ENCODE measurements around the gene NFIX. TPM values are rescaled to one million over a fixed set of nuclear protein-coding genes. Genes with fewer than 3 reads are reported as not detected.

Gene NFIX
- total and polyA plus RNA-seq, 2 of the 13 experiments (the other 11 are each of a cell fraction or from before 2014, with no cell fraction given), result 3.4 to 5.4 TPM

DNA sequence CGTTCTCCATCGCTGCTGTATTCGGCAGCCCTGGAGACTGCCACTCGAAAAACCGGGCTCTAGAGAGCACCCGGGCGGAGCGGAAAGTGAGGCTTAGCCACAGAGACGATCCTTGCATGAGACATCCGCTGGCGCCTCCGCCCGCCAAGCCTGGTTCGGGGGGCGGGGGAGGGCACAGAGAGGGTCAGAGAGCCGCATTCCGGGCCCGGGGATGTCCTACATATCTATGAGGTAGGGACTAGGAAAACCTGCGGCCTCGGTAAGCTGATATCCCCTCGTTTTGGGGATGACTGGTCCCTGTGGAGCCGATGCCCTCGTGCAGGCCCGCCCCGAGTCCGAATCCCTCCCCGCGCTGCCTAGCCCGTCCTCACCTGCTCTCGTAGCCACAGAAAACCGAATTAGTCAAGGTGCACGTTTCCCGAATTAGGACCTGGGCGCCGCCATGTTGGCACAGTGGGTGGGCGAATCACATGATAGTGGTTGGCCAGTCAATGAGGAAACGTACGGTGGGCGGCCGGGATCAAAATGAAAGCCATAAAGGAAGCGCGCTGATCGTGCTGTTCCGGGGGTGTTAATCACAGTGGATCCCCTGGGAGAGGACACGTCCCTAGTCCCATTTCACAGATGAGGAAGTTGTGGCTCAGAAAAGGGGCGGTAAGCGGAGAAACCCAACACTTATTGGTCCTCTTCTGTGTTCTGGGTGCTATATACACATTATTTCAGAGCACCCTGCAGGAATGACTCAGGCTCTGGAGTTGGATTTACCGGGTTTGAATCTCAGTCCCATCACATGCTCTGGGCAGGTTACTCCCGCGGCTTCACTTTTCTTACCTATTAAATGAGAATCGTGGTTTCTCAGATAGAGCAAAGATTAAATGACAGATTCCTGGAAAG is 121.3 kb downstream of the NFIX start, which contains the start of gene TRMT1 (continued):
- TF ChIP-seq MED1 (CRISPR knock-in tag; IDR thresholded peaks at IDR 0.05), result peak; percentile 69
- TF ChIP-seq, protein P1, sequence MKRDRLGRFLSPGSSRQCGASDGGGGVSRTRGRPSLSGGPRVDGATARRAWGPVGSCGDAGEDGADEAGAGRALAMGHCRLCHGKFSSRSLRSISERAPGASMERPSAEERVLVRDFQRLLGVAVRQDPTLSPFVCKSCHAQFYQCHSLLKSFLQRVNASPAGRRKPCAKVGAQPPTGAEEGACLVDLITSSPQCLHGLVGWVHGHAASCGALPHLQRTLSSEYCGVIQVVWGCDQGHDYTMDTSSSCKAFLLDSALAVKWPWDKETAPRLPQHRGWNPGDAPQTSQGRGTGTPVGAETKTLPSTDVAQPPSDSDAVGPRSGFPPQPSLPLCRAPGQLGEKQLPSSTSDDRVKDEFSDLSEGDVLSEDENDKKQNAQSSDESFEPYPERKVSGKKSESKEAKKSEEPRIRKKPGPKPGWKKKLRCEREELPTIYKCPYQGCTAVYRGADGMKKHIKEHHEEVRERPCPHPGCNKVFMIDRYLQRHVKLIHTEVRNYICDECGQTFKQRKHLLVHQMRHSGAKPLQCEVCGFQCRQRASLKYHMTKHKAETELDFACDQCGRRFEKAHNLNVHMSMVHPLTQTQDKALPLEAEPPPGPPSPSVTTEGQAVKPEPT (CRISPR knock-in tag; IDR thresholded peaks at IDR 0.05; ENCODE audit: low read depth), result peak; percentile 62; the same call in 1 of the 2 replicates
- TF ChIP-seq FOXK1 (CRISPR knock-in tag; IDR thresholded peaks at IDR 0.05; ENCODE audit: borderline replicate concordance, low read depth), result peak; percentile 77; the same call in 1 of the 2 replicates
- no peak for TF ChIP-seq RFX3 (CRISPR knock-in tag; IDR thresholded peaks at IDR 0.05)
- TF ChIP-seq CREM (IDR thresholded peaks at IDR 0.05), result peak; percentile 81
- no peak for TF ChIP-seq CREM (CRISPR knock-in tag; IDR thresholded peaks at IDR 0.05)
- TF ChIP-seq NR2F1 (CRISPR knock-in tag; IDR thresholded peaks at IDR 0.05), result no peak
- no peak for TF ChIP-seq AGO1 (IDR thresholded peaks at IDR 0.05; ENCODE audit: low read depth, low read length, poor library complexity, severe bottlenecking)
- 0 out of 2 replicates have a peak, but pooled peaks have one; percentile 55 for TF ChIP-seq ZNF274 (CRISPR knock-in tag; IDR thresholded peaks at IDR 0.05)
- TF ChIP-seq, protein P2, sequence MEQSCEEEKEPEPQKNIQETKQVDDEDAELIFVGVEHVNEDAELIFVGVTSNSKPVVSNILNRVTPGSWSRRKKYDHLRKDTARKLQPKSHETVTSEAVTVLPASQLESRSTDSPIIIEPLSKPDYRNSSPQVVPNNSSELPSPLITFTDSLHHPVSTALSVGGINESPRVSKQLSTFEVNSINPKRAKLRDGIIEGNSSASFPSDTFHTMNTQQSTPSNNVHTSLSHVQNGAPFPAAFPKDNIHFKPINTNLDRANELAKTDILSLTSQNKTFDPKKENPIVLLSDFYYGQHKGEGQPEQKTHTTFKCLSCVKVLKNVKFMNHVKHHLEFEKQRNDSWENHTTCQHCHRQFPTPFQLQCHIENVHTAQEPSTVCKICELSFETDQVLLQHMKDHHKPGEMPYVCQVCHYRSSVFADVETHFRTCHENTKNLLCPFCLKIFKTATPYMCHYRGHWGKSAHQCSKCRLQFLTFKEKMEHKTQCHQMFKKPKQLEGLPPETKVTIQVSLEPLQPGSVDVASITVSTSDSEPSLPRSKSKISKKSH (CRISPR knock-in tag; IDR thresholded peaks at IDR 0.05; ENCODE audit: borderline replicate concordance), result peak; percentile 31; the same call in 1 of the 2 replicates
- TF ChIP-seq POGZ (CRISPR knock-in tag; IDR thresholded peaks at IDR 0.05), result no peak
- no peak for TF ChIP-seq AGO2 (optimal IDR thresholded peaks at IDR 0.05; ENCODE audit: low read depth, low read length)
- TF ChIP-seq, protein P3, sequence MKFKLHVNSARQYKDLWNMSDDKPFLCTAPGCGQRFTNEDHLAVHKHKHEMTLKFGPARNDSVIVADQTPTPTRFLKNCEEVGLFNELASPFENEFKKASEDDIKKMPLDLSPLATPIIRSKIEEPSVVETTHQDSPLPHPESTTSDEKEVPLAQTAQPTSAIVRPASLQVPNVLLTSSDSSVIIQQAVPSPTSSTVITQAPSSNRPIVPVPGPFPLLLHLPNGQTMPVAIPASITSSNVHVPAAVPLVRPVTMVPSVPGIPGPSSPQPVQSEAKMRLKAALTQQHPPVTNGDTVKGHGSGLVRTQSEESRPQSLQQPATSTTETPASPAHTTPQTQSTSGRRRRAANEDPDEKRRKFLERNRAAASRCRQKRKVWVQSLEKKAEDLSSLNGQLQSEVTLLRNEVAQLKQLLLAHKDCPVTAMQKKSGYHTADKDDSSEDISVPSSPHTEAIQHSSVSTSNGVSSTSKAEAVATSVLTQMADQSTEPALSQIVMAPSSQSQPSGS (CRISPR knock-in tag; IDR thresholded peaks at IDR 0.05), result no peak
- TF ChIP-seq ZNF230 (CRISPR knock-in tag; IDR thresholded peaks at IDR 0.05), result no peak
- TF ChIP-seq HOXA3 (CRISPR knock-in tag; IDR thresholded peaks at IDR 0.05), result peak; percentile 40; the same call in 1 of the 2 replicates
- peak; percentile 60 for TF ChIP-seq RAD51 (IDR thresholded peaks at IDR 0.05; ENCODE audit: borderline replicate concordance)
- peak; percentile 85 for TF ChIP-seq TARDBP (CRISPR knock-in tag; IDR thresholded peaks at IDR 0.05)
- TF ChIP-seq PITX1 (CRISPR knock-in tag; IDR thresholded peaks at IDR 0.05), result no peak; the same call in none of the 2 replicates
- TF ChIP-seq, protein P4, sequence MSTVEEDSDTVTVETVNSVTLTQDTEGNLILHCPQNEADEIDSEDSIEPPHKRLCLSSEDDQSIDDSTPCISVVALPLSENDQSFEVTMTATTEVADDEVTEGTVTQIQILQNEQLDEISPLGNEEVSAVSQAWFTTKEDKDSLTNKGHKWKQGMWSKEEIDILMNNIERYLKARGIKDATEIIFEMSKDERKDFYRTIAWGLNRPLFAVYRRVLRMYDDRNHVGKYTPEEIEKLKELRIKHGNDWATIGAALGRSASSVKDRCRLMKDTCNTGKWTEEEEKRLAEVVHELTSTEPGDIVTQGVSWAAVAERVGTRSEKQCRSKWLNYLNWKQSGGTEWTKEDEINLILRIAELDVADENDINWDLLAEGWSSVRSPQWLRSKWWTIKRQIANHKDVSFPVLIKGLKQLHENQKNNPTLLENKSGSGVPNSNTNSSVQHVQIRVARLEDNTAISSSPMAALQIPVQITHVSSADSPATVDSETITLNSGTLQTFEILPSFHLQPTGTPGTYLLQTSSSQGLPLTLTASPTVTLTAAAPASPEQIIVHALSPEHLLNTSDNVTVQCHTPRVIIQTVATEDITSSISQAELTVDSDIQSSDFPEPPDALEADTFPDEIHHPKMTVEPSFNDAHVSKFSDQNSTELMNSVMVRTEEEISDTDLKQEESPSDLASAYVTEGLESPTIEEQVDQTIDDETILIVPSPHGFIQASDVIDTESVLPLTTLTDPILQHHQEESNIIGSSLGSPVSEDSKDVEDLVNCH (CRISPR knock-in tag; IDR thresholded peaks at IDR 0.05), result no peak
- TF ChIP-seq ZNF746 (CRISPR knock-in tag; IDR thresholded peaks at IDR 0.05), result peak; percentile 50
- TF ChIP-seq RORA (CRISPR knock-in tag; IDR thresholded peaks at IDR 0.05), result no peak
- TF ChIP-seq EZH2 (conservative IDR thresholded peaks at IDR 0.05; ENCODE audit: low read depth, low read length), result no peak
- no peak for TF ChIP-seq NFIB (CRISPR knock-in tag; IDR thresholded peaks at IDR 0.05; ENCODE audit: borderline replicate concordance)
